ENCODE results near the gene MMGT1.

Gene MMGT1

DNA sequence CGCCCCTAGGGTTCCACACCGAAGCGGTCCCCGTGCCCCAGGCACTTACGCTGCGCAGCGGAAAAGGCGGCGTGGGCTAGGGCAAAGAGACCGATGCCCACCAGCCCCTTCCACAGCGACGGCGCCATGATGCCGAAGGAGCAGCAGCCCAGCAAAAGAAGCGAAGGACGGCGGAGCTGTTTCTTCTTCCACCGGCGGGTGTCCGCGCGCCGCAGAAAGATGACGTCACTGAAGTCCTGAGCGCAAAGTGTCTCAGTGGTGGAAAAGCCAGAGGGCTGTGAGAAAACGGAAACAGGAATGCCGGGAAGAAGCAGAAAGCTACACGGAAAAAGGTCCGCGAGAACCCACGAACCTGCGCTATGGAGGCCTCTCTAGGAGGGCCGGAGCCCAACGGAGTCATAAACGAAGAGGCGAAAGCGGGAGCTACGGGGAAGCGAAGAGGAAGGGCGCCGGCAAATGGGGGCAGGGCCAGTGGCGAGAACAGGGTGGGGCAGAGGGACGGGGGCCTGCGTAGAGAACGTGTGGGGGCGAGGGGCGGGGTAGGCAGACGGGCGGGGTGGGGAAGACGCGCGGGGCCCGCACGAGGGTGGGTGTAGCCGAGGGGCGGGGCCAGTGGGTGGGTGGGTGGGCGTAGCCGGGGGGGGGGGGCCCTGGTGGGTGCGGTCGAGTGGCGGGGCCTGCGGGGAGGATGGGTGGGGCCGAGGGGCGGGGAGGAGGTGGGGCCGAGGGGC lies at the start of gene MMGT1:
Gene MMGT1, minus strand, starts transcription at position 441 of the 731 bp plus-strand sequence. Its CDS starts 313 bp downstream, at position 128.
- Histone ChIP-seq H3K36me3 (ENCODE audit: control insufficient read depth, insufficient read depth, low read length) (no peaks in the 10 kb centered on the region), H3K4me3 (ENCODE audit: low read depth, low read length) (peak within 1 kb of the TSS; percentile 88), H3K9ac (ENCODE audit: low read depth, low read length) (peak within 1 kb of the TSS; percentile 79), H3K4me1 (ENCODE audit: control insufficient read depth, insufficient read depth, low read length) (no peaks in the 10 kb centered on the region), H3K9me3 (ENCODE audit: control insufficient read depth, insufficient read depth, low read length) (no peaks in the 10 kb centered on the region), H3K27me3 (ENCODE audit: control insufficient read depth, insufficient read depth, low read length) (no peaks in the 10 kb centered on the region)

GRCh38 chrX:136021903-136022302 lies 48.1 kb upstream of the MMGT1 start:
- Histone ChIP-seq H3K36me3 (ENCODE audit: control insufficient read depth, insufficient read depth, low read length) (no peaks in the 10 kb centered on the region), H3K9me3 (ENCODE audit: control insufficient read depth, insufficient read depth, low read length) (no peaks in the 10 kb centered on the region), H3K4me3 (ENCODE audit: low read depth, low read length) (no peak overlapping the region), H3K4me1 (ENCODE audit: control insufficient read depth, insufficient read depth, low read length) (no peaks in the 10 kb centered on the region), H3K27me3 (ENCODE audit: control insufficient read depth, insufficient read depth, low read length) (no peaks in the 10 kb centered on the region), H3K9ac (ENCODE audit: low read depth, low read length) (no peak overlapping the region)

DNA sequence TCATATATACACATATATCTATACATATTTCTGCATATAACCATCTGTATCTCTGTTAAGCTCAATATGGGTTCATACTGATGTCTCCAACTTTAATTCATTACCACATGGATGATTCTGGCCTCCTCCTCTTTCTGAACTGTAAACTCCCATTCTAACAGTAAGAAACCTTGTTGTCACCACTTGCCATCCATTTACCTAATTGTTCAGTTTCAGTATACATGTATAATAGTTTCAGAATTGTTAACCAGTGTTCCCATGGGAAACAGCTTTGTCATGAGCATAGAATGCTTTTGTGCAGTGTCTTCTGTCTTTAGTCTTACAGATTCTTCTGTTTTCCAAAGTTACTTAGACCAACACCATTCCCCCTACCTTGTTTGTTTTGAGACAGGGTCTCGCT lies 47.4 kb upstream of the MMGT1 start:
- H3K36me3 ChIP-seq (ENCODE audit: control insufficient read depth, insufficient read depth, low read length), result no peaks in the 10 kb centered on the region
- no peak overlapping the region for H3K4me3 ChIP-seq (ENCODE audit: low read depth, low read length)
- H3K9me3 ChIP-seq (ENCODE audit: control insufficient read depth, insufficient read depth, low read length), result no peaks in the 10 kb centered on the region
- H3K27me3 ChIP-seq (ENCODE audit: control insufficient read depth, insufficient read depth, low read length), result no peaks in the 10 kb centered on the region
- H3K9ac ChIP-seq (ENCODE audit: low read depth, low read length), result no peak overlapping the region
- H3K4me1 ChIP-seq (ENCODE audit: control insufficient read depth, insufficient read depth, low read length), result no peaks in the 10 kb centered on the region

DNA sequence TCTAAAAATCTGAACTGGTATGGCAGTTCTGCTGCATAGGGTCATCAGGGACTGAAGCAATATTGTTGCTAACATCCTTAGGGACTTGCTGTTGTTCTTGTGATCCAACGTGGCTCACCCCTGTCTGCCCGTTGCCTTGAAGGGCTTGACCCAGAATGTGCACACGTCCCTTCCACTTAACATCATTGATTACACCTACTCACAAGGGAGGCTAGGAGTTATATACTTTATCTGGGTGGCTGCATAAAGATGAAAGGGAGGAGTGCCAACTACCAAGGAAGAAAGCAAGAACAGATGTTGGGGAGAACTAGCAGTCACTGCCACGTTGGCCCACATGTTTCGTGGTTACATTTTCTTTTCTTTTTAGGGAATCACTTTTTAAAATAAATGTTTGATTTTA lies 45.4 kb upstream of the MMGT1 start:
- Histone ChIP-seq H3K4me3 (ENCODE audit: low read depth, low read length) (no peak overlapping the region), H3K9me3 (ENCODE audit: control insufficient read depth, insufficient read depth, low read length) (no peaks in the 10 kb centered on the region), H3K9ac (ENCODE audit: low read depth, low read length) (no peak overlapping the region), H3K27me3 (ENCODE audit: control insufficient read depth, insufficient read depth, low read length) (no peaks in the 10 kb centered on the region), H3K4me1 (ENCODE audit: control insufficient read depth, insufficient read depth, low read length) (no peaks in the 10 kb centered on the region), H3K36me3 (ENCODE audit: control insufficient read depth, insufficient read depth, low read length) (no peaks in the 10 kb centered on the region)

DNA sequence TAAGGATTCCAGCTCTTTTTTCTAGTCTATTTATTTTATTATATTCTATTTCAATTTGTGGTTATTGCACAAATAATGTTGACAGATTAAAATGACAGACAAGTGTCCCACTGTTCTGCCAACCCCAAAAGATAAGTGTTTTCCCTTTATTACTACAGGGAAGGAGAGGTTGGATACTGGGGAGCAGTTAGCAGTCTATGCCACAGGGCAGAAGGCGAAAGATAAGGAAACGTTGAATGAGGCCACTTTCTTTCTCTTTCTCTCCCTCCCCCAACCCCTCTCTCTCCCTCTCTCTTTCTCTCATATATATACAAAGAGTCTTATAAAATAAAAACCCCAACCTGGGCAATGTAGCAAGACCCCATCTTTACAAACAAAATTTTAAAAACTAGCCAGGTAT lies 43.1 kb upstream of the MMGT1 start:
- H3K4me3 ChIP-seq (ENCODE audit: low read depth, low read length), result no peak overlapping the region
- no peaks in the 10 kb centered on the region for H3K4me1 ChIP-seq (ENCODE audit: control insufficient read depth, insufficient read depth, low read length)
- no peaks in the 10 kb centered on the region for H3K36me3 ChIP-seq (ENCODE audit: control insufficient read depth, insufficient read depth, low read length)
- H3K9ac ChIP-seq (ENCODE audit: low read depth, low read length), result no peak overlapping the region
- H3K9me3 ChIP-seq (ENCODE audit: control insufficient read depth, insufficient read depth, low read length), result no peaks in the 10 kb centered on the region
- no peaks in the 10 kb centered on the region for H3K27me3 ChIP-seq (ENCODE audit: control insufficient read depth, insufficient read depth, low read length)

DNA sequence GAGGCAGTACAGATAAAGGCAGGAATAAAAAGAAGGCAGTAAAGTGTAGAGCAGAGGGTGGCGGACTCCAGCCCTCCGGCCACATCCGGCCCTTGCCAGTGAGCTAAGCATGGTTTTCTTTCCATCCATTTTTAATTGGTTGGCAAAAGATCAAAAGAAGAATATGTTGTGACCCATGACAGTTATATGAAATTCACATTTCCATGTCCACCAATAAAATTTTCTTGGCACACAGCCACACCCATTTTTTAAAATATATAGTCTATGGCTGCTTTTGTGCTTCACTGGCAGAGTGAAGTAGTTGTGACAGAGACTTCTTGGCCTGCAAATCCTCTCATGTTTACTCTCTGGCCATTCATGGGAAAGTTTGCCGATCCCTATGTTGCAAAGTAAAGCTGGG lies 41.2 kb upstream of the MMGT1 start:
- Histone ChIP-seq H3K4me3 (ENCODE audit: low read depth, low read length) (no peak overlapping the region), H3K27me3 (ENCODE audit: control insufficient read depth, insufficient read depth, low read length) (no peaks in the 10 kb centered on the region), H3K4me1 (ENCODE audit: control insufficient read depth, insufficient read depth, low read length) (no peaks in the 10 kb centered on the region), H3K9me3 (ENCODE audit: control insufficient read depth, insufficient read depth, low read length) (no peaks in the 10 kb centered on the region), H3K9ac (ENCODE audit: low read depth, low read length) (no peak overlapping the region), H3K36me3 (ENCODE audit: control insufficient read depth, insufficient read depth, low read length) (no peaks in the 10 kb centered on the region)

DNA sequence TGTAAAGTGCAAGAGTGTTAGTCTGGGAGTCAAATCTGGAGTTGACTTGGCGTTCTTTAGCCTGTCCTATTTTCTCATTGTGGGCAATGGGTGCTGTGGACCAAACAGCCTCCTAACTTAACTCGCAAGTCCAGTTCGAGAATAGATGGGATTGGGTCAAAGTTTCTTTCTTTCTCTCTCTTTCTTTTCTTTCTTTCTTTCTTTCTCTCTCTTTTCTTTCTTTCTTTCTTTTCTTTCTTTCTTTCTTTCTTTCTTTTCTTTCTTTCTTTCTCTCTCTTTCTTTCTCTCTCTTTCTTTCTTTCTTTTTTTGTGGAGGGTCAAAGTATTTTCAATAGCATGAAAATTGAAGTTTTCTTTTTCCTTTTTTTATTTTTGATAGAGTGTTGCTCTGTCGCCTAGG lies 14.5 kb upstream of the MMGT1 start:
- no peak overlapping the region for H3K4me3 ChIP-seq (ENCODE audit: low read depth, low read length)
- H3K9me3 ChIP-seq (ENCODE audit: control insufficient read depth, insufficient read depth, low read length), result no peaks in the 10 kb centered on the region
- no peak overlapping the region for H3K9ac ChIP-seq (ENCODE audit: low read depth, low read length)
- H3K36me3 ChIP-seq (ENCODE audit: control insufficient read depth, insufficient read depth, low read length), result no peaks in the 10 kb centered on the region
- H3K4me1 ChIP-seq (ENCODE audit: control insufficient read depth, insufficient read depth, low read length), result no peaks in the 10 kb centered on the region
- H3K27me3 ChIP-seq (ENCODE audit: control insufficient read depth, insufficient read depth, low read length), result no peaks in the 10 kb centered on the region

- H3K27me3 ChIP-seq (ENCODE audit: control insufficient read depth, insufficient read depth, low read length), result no peaks in the 10 kb centered on the region
- no peaks in the 10 kb centered on the region for H3K9me3 ChIP-seq (ENCODE audit: control insufficient read depth, insufficient read depth, low read length)
- no peaks in the 10 kb centered on the region for H3K4me1 ChIP-seq (ENCODE audit: control insufficient read depth, insufficient read depth, low read length)
- peak overlapping the region; percentile 81 for H3K4me3 ChIP-seq (ENCODE audit: low read depth, low read length)
- H3K36me3 ChIP-seq (ENCODE audit: control insufficient read depth, insufficient read depth, low read length), result no peaks in the 10 kb centered on the region
- no peak overlapping the region for H3K9ac ChIP-seq (ENCODE audit: low read depth, low read length)
Observed at GRCh38 chrX:135985973-135986310, 12.2 kb upstream of the MMGT1 start.

- Histone ChIP-seq H3K4me3 (ENCODE audit: low read depth, low read length) (peak within 1 kb of the TSS; percentile 81), H3K4me1 (ENCODE audit: control insufficient read depth, insufficient read depth, low read length) (no peaks in the 10 kb centered on the region), H3K27me3 (ENCODE audit: control insufficient read depth, insufficient read depth, low read length) (no peaks in the 10 kb centered on the region), H3K36me3 (ENCODE audit: control insufficient read depth, insufficient read depth, low read length) (no peaks in the 10 kb centered on the region), H3K9me3 (ENCODE audit: control insufficient read depth, insufficient read depth, low read length) (no peaks in the 10 kb centered on the region), H3K9ac (ENCODE audit: low read depth, low read length) (peak within 1 kb of the TSS; percentile 24)
Observed at GRCh38 chrX:135985157-135985972, 11.6 kb upstream of the MMGT1 start, which contains the start of gene SLC9A6. Gene SLC9A6, plus strand, starts transcription at chrX:135985435. Its CDS starts 224 bp downstream, at chrX:135985659.

DNA sequence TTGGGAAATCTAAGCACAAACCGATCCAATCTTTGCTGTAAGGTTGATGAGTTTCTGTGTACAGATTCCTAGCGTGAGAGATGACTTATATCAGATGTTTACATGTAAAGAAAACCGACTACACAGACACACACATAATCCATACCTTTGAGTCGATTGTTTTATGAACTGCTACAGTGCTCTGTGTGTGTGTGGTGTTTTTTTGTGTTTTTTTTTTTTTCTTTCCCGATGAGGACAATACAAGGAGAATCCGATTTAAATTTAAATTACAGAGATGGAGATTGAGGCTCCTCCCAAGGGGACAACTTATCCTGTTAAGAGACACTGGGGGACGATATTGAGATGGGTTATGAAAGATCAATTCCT lies 11.0 kb upstream of the MMGT1 start:
- no peaks in the 10 kb centered on the region for H3K4me1 ChIP-seq (ENCODE audit: control insufficient read depth, insufficient read depth, low read length)

DNA sequence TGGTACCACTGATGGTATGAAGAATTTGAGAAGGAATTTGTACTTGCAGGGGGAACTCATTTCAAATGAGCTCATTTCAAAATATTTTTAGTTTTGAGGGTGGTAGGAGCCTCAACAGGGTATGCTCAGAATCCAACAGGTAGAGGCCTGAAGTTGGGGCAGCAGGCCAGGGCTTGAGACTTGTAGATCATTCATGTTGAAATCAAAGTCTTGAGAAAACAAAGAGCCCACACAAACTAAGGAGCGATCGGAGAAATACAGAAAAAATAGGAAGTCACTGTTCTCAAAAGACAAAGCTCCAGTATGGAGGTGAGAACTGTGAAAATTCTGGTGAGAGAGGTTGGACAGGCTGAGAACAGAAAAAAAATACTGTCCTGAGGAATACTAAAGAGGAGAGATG lies 10.5 kb upstream of the MMGT1 start:
- no peak overlapping the region for H3K4me3 ChIP-seq (ENCODE audit: low read depth, low read length)
- no peak overlapping the region for H3K9ac ChIP-seq (ENCODE audit: low read depth, low read length)

More for the DNA sequence above, 11.0 kb upstream of the MMGT1 start:
- peak overlapping the region; percentile 57 for H3K4me3 ChIP-seq (ENCODE audit: low read depth, low read length)
- H3K9me3 ChIP-seq (ENCODE audit: control insufficient read depth, insufficient read depth, low read length), result no peaks in the 10 kb centered on the region
- H3K36me3 ChIP-seq (ENCODE audit: control insufficient read depth, insufficient read depth, low read length), result no peaks in the 10 kb centered on the region
- no peak overlapping the region for H3K9ac ChIP-seq (ENCODE audit: low read depth, low read length)
- no peaks in the 10 kb centered on the region for H3K27me3 ChIP-seq (ENCODE audit: control insufficient read depth, insufficient read depth, low read length)

GRCh38 chrX:135982860-135983259 lies 9.1 kb upstream of the MMGT1 start:
- Histone ChIP-seq H3K27me3 (ENCODE audit: control insufficient read depth, insufficient read depth, low read length) (no peaks in the 10 kb centered on the region), H3K4me1 (ENCODE audit: control insufficient read depth, insufficient read depth, low read length) (no peaks in the 10 kb centered on the region), H3K36me3 (ENCODE audit: control insufficient read depth, insufficient read depth, low read length) (no peaks in the 10 kb centered on the region), H3K4me3 (ENCODE audit: low read depth, low read length) (no peak overlapping the region), H3K9ac (ENCODE audit: low read depth, low read length) (no peak overlapping the region), H3K9me3 (ENCODE audit: control insufficient read depth, insufficient read depth, low read length) (no peaks in the 10 kb centered on the region)

More for the DNA sequence above, 10.5 kb upstream of the MMGT1 start:
- Histone ChIP-seq H3K27me3 (ENCODE audit: control insufficient read depth, insufficient read depth, low read length) (no peaks in the 10 kb centered on the region), H3K9me3 (ENCODE audit: control insufficient read depth, insufficient read depth, low read length) (no peaks in the 10 kb centered on the region), H3K4me1 (ENCODE audit: control insufficient read depth, insufficient read depth, low read length) (no peaks in the 10 kb centered on the region), H3K36me3 (ENCODE audit: control insufficient read depth, insufficient read depth, low read length) (no peaks in the 10 kb centered on the region)

Measured in iPS-15b (cell line).